ENCODE measurements around the gene SLC29A2. TPM values are rescaled to one million over a fixed set of nuclear protein-coding genes. Genes with fewer than 3 reads are reported as not detected.

SLC29A2 gene
- polyA plus RNA-seq, 4 donors, result 0.89 to 16.2 (median 6.7) TPM

- Histone ChIP-seq H3K27ac (ENCODE audit: low read depth in 1 of 3, low read length in 2 of 3) (peak overlapping the region in 2 of 3 donors; percentile 91 to 98), H3K4me3 (ENCODE audit: low read depth in 1 of 3, low read length in 3 of 3) (peak overlapping the region in 1 of 3 donors; percentile 50), H3K9me3 (ENCODE audit: control insufficient read depth in 2 of 2, insufficient read depth in 1 of 2, low read depth in 1 of 2, low read length in 1 of 2) (peaks cover 0 to 3% of the 10 kb centered on the region in 2 donors), H3K4me1 (ENCODE audit: control insufficient read depth in 3 of 3, insufficient read depth in 2 of 3, low read depth in 1 of 3, low read length in 2 of 3) (peaks cover 2 to 42% (median 3%) of the 10 kb centered on the region in 3 donors), H3K36me3 (ENCODE audit: control insufficient read depth in 3 of 3, insufficient read depth in 2 of 3, low read depth in 1 of 3, low read length in 3 of 3) (peaks cover 0 to 4% (median 0%) of the 10 kb centered on the region in 3 donors), H3K27me3 (ENCODE audit: control insufficient read depth in 3 of 3, insufficient read depth in 3 of 3, low read length in 3 of 3) (no peaks in the 10 kb centered on the region)
- FAIRE-seq (no peak), DNase-seq (no peak)
- WGBS, 3 donors, result 80 to 94% (median 86%) methylated on average over 17 of the region's 17 CpGs
Observed at GRCh38 chr11:66314561-66315497, 56.7 kb downstream of the SLC29A2 start.

GRCh38 chr11:66314186-66314501 is 57.4 kb downstream of the SLC29A2 start:
- FAIRE-seq, result no peak
- peak overlapping the region in 2 of 3 donors; percentile 91 to 98 for H3K27ac ChIP-seq (ENCODE audit: low read depth in 1 of 3, low read length in 2 of 3)
- DNase-seq, result no peak
- H3K4me3 ChIP-seq (ENCODE audit: low read depth in 1 of 3, low read length in 3 of 3), result peak overlapping the region in 1 of 3 donors; percentile 50
- 82 to 94% (median 86%) methylated on average over 1 of the region's 1 CpG for WGBS, 3 donors
- H3K9me3 ChIP-seq (ENCODE audit: control insufficient read depth in 2 of 2, insufficient read depth in 1 of 2, low read depth in 1 of 2, low read length in 1 of 2), result no peaks in the 10 kb centered on the region
- no peaks in the 10 kb centered on the region for H3K27me3 ChIP-seq (ENCODE audit: control insufficient read depth in 3 of 3, insufficient read depth in 3 of 3, low read length in 3 of 3)
- H3K36me3 ChIP-seq (ENCODE audit: control insufficient read depth in 3 of 3, insufficient read depth in 2 of 3, low read depth in 1 of 3, low read length in 3 of 3), result peaks cover 0 to 4% (median 0%) of the 10 kb centered on the region in 3 donors
- peaks cover 2 to 42% (median 3%) of the 10 kb centered on the region in 3 donors for H3K4me1 ChIP-seq (ENCODE audit: control insufficient read depth in 3 of 3, insufficient read depth in 2 of 3, low read depth in 1 of 3, low read length in 2 of 3)

GRCh38 chr11:66313321-66314185 is 58.0 kb downstream of the SLC29A2 start:
- Histone ChIP-seq H3K36me3 (ENCODE audit: control insufficient read depth in 3 of 3, insufficient read depth in 2 of 3, low read depth in 1 of 3, low read length in 3 of 3) (peaks cover 0 to 4% (median 0%) of the 10 kb centered on the region in 3 donors), H3K9me3 (ENCODE audit: control insufficient read depth in 2 of 2, insufficient read depth in 1 of 2, low read depth in 1 of 2, low read length in 1 of 2) (no peaks in the 10 kb centered on the region), H3K27ac (ENCODE audit: low read depth in 1 of 3, low read length in 2 of 3) (peak overlapping the region; percentile 68 to 98 (median 91)), H3K4me3 (ENCODE audit: low read depth in 1 of 3, low read length in 3 of 3) (peak overlapping the region; percentile 35 to 50 (median 37)), H3K27me3 (ENCODE audit: control insufficient read depth in 3 of 3, insufficient read depth in 3 of 3, low read length in 3 of 3) (no peaks in the 10 kb centered on the region), H3K4me1 (ENCODE audit: control insufficient read depth in 3 of 3, insufficient read depth in 2 of 3, low read depth in 1 of 3, low read length in 2 of 3) (peaks cover 2 to 36% (median 3%) of the 10 kb centered on the region in 3 donors)
- WGBS, 3 donors, result 38 to 53% (median 53%) methylated on average over 36 to 38 of the region's 38 CpGs
- DNase-seq (peak in 1 of 2 donors; percentile 61), FAIRE-seq (no peak)

GRCh38 chr11:66312549-66313320 is 58.8 kb downstream of the SLC29A2 start:
- Histone ChIP-seq H3K27ac (ENCODE audit: low read depth in 1 of 3, low read length in 2 of 3) (peak overlapping the region; percentile 85 to 98 (median 91)), H3K4me1 (ENCODE audit: control insufficient read depth in 3 of 3, insufficient read depth in 2 of 3, low read depth in 1 of 3, low read length in 2 of 3) (peaks cover 2 to 28% (median 3%) of the 10 kb centered on the region in 3 donors), H3K4me3 (ENCODE audit: low read depth in 1 of 3, low read length in 3 of 3) (peak overlapping the region; percentile 35 to 69 (median 37)), H3K36me3 (ENCODE audit: control insufficient read depth in 3 of 3, insufficient read depth in 2 of 3, low read depth in 1 of 3, low read length in 3 of 3) (peaks cover 0 to 4% (median 0%) of the 10 kb centered on the region in 3 donors), H3K9me3 (ENCODE audit: control insufficient read depth in 2 of 2, insufficient read depth in 1 of 2, low read depth in 1 of 2, low read length in 1 of 2) (no peaks in the 10 kb centered on the region), H3K27me3 (ENCODE audit: control insufficient read depth in 3 of 3, insufficient read depth in 3 of 3, low read length in 3 of 3) (no peaks in the 10 kb centered on the region)
- FAIRE-seq (no peak), DNase-seq (peak; percentile 99)
- WGBS, 3 donors, result 1 to 3% (median 2%) methylated on average over 47 to 52 of the region's 52 CpGs

Other genes starting within 250 kb of the SLC29A2 start
- gene KLC2, start 114.1 kb downstream of the SLC29A2 start, polyA plus RNA-seq, result 10 to 100 TPM in 2 of 4 donors, 1 to 10 TPM in 2; 8.4 to 19.3 (median 10.3) TPM
- 100 to 1,000 TPM; 125 to 205 (median 179) TPM for gene RAB1B, start 103.1 kb downstream of the SLC29A2 start, polyA plus RNA-seq
- 1 to 10 TPM in 2 of 4 donors, under 1 TPM in 2; 0.81 to 3.4 (median 0.99) TPM for gene CNIH2, start 93.6 kb downstream of the SLC29A2 start, polyA plus RNA-seq
- gene YIF1A, start 82.6 kb downstream of the SLC29A2 start, polyA plus RNA-seq, result 100 to 1,000 TPM; 102 to 144 (median 135) TPM
- under 1 TPM in 3 of 4 donors, not detected in 1; 0.44 to 0.91 (median 0.54) TPM for gene TMEM151A, start 79.9 kb downstream of the SLC29A2 start, polyA plus RNA-seq
- gene CD248, start 54.7 kb downstream of the SLC29A2 start, polyA plus RNA-seq, result 10 to 100 TPM in 2 of 4 donors, 1 to 10 TPM in 1, not detected in 1; 1.6 to 35.7 (median 19.1) TPM
- 1 to 10 TPM; 5.8 to 9.6 (median 7.2) TPM for gene RIN1, start 35.3 kb downstream of the SLC29A2 start, polyA plus RNA-seq
- 10 to 100 TPM; 33.5 to 77.5 (median 72.7) TPM for gene BRMS1, start 26.7 kb downstream of the SLC29A2 start, polyA plus RNA-seq
- 10 to 100 TPM; 12.2 to 28.0 (median 20.8) TPM for gene B4GAT1, start 24.1 kb downstream of the SLC29A2 start, polyA plus RNA-seq
- under 1 TPM in 2 of 4 donors, not detected in 2; 0.10 to 0.15 TPM for gene NPAS4, start 49.3 kb upstream of the SLC29A2 start, polyA plus RNA-seq
- 100 to 1,000 TPM in 1 of 4 donors, 10 to 100 TPM in 3; 57.0 to 118 (median 64.1) TPM for gene MRPL11, start 67.1 kb upstream of the SLC29A2 start, polyA plus RNA-seq
- 1 to 10 TPM; 3.1 to 5.0 (median 4.6) TPM for gene PELI3, start 95.1 kb upstream of the SLC29A2 start, polyA plus RNA-seq
- 10 to 100 TPM; 25.3 to 67.7 (median 37.4) TPM for gene DPP3, start 108.7 kb upstream of the SLC29A2 start, polyA plus RNA-seq
- 10 to 100 TPM in 2 of 4 donors, 1 to 10 TPM in 2; 3.8 to 37.1 (median 7.9) TPM for gene BBS1, start 138.9 kb upstream of the SLC29A2 start, polyA plus RNA-seq
- 10 to 100 TPM in 1 of 4 donors, 1 to 10 TPM in 3; 3.1 to 11.0 (median 5.5) TPM for gene ZDHHC24, start 174.3 kb upstream of the SLC29A2 start, polyA plus RNA-seq
- gene ACTN3, start 175.1 kb upstream of the SLC29A2 start, polyA plus RNA-seq, result under 1 TPM in 2 of 4 donors, not detected in 2; 0.01 to 0.19 TPM
- gene CTSF, start 196.8 kb upstream of the SLC29A2 start, polyA plus RNA-seq, result 10 to 100 TPM in 2 of 4 donors, 1 to 10 TPM in 1, under 1 TPM in 1; 0.67 to 21.0 (median 7.8) TPM
- under 1 TPM in 3 of 4 donors, not detected in 1; 0.09 to 0.22 (median 0.21) TPM for gene CCDC87, start 221.3 kb upstream of the SLC29A2 start, polyA plus RNA-seq
- 10 to 100 TPM; 35.0 to 100.0 (median 66.6) TPM for gene CCS, start 221.4 kb upstream of the SLC29A2 start, polyA plus RNA-seq
- 10 to 100 TPM; 17.0 to 63.4 (median 32.6) TPM for gene RBM14, start 244.9 kb upstream of the SLC29A2 start, polyA plus RNA-seq